GM12865 (cell line): ENCODE data around the gene SEMA4C.

Experiments used
- DNase-seq: peaks from one replicate; pipeline ENCODE4 v3.0.0; 2010; ENCODE audit warnings: low read depth
- H3K4me3 ChIP-seq: 2 replicates; pipeline ENCODE4 v1.5.1; 2011; ENCODE audit warnings: mild to moderate bottlenecking, low read depth, low read length, control low read depth
- TF ChIP-seq, protein P1 (sequence below): IDR thresholded peaks from 2 replicates; pipeline ENCODE4 v1.5.1; 2011; ENCODE audit warnings: low read length, control low read depth, low read depth, inconsistent platforms; ENCODE audit not compliant: insufficient read depth; ENCODE audit errors: missing control alignments

Gene SEMA4C

DNA sequence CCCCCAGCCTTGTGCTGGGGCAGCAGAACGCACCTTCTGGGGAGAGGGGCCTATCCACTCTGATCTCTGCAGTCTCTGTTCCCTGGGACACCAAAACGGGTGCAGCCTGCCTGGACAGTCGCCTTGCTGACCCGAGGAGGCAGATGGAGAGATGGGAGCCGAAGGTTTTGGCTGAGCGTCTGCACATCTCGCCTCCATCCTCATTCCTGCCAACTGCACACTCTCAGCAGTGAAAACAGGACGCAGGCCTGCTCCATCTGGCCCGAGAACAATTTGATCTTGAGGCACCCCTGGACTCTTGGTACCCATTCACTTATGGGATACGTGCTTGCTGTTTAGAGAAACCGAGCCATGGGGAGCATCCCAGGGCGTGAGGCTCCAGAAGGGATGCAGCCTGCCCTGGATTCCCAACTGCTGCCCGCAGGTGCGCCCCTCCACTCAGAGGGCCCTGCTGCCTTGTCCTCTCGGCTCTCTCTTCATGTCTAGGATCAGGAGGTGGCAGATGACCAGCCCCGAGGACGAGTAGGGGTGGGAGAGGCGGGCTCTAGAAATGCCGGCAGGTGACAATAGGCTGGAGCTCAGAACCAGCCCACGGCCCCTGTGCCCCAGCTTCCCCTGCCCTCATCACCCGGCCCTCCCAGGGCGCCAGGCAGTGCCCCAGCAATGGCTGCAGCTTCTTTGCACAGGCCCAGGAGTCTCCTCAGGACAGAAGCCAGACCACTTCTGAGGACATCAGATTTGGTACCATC lies 9.1 kb upstream of the SEMA4C start:
- TF ChIP-seq, protein P1, sequence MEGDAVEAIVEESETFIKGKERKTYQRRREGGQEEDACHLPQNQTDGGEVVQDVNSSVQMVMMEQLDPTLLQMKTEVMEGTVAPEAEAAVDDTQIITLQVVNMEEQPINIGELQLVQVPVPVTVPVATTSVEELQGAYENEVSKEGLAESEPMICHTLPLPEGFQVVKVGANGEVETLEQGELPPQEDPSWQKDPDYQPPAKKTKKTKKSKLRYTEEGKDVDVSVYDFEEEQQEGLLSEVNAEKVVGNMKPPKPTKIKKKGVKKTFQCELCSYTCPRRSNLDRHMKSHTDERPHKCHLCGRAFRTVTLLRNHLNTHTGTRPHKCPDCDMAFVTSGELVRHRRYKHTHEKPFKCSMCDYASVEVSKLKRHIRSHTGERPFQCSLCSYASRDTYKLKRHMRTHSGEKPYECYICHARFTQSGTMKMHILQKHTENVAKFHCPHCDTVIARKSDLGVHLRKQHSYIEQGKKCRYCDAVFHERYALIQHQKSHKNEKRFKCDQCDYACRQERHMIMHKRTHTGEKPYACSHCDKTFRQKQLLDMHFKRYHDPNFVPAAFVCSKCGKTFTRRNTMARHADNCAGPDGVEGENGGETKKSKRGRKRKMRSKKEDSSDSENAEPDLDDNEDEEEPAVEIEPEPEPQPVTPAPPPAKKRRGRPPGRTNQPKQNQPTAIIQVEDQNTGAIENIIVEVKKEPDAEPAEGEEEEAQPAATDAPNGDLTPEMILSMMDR, result no peak
- no peak overlapping the region for H3K4me3 ChIP-seq
- no peak for DNase-seq

GRCh38 chr2:96878171-96878570 lies 8.3 kb upstream of the SEMA4C start:
- no peak overlapping the region for H3K4me3 ChIP-seq
- DNase-seq, result no peak
- TF ChIP-seq, protein P1, result no peak

- H3K4me3 ChIP-seq, result no peak overlapping the region
- TF ChIP-seq, protein P1, result no peak
- DNase-seq, result no peak
These were observed 7.8 kb upstream of the SEMA4C start for GRCh38 chr2:96877631-96878092.

DNA sequence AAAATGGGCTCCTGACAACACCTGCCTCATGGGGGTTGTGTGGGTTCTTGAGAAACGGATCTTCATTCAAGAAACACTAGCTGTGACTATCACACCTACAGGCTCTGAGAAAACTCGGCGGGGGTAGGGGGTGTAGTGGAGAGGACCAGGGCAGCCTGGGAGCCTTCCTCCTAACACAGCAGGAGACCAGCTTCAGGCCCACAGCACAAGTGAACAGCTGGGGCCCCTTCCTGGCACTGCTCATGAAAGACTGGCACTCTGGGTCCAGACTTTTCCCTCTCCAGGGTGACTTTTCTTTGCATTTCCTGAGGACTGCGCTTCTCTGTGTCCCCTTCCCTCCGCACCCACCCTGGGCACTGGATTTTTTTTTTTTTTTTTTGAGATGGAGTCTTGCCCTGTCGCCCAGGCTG lies 7.2 kb upstream of the SEMA4C start:
- TF ChIP-seq, protein P1, result no peak
- DNase-seq, result no peak
- H3K4me3 ChIP-seq, result no peak overlapping the region

DNA sequence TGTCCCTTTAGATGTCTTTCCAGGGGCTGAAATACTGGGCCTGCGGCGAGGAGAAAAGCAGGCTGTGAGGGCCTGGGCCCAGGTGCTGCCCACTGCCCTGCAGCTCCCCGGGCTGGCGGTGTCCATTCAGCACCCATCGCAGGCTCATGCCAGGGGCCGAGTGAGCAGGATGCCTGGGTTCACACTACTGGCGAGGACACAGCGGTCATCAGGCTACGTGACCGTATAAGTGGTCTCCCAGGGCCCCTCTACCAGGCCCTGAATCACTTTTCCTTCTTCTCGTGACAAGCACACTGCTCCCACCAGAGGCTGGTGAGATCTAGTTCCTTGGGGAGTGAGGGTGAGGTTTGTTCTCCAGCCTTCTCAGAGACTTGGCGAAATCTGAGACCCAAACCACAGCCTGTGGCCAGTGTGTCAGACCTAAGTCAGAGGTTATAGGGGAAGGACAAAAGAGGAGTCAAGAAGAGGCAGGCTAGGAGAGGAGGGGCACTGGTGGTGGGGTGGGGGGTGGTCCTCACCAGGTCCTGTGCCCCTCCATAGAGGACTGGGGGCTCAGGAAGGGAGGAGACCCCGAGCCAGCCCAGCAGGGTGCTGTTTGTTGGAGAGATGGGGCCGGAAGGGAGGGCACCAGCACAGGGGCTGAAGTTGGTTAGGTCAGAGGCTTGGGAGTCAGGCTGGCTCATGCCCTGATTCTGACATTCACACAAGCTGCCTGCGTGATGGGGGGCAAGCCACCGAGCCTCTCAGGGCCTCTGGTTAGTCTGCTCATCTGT lies 6.6 kb upstream of the SEMA4C start:
- DNase-seq, result no peak
- no peak overlapping the region for H3K4me3 ChIP-seq
- TF ChIP-seq, protein P1, result no peak

GRCh38 chr2:96875498-96876268 lies 5.8 kb upstream of the SEMA4C start:
- TF ChIP-seq, protein P1, result no peak
- no peak for DNase-seq
- H3K4me3 ChIP-seq, result no peak overlapping the region
